NB4 (cell line): ENCODE data around the gene CAMKV.
"Not testable (repeated sequence)": the region's sequence is repeated elsewhere in the genome, so short reads cannot be mapped to it uniquely, and the experiment has no call there.

ENCODE experiments used
- DNase-seq: peaks from one replicate; pipeline ENCODE4 v3.0.0; 2010; ENCODE audit warnings: low read depth
- H3K4me3 ChIP-seq: one replicate; pipeline ENCODE4 v1.5.1; 2011; ENCODE audit warnings: mild to moderate bottlenecking, low read depth, low read length, moderate library complexity
- MYC ChIP-seq: IDR thresholded peaks from 2 replicates; pipeline ENCODE4 v1.6.1; 2011; ENCODE audit warnings: low read depth, low read length
- POLR2A ChIP-seq: IDR thresholded peaks from 2 replicates; pipeline ENCODE4 v1.6.1; 2011; ENCODE audit warnings: mild to moderate bottlenecking; ENCODE audit not compliant: insufficient read length; ENCODE audit errors: extremely low read depth
- TF ChIP-seq, protein P1 (sequence below): IDR thresholded peaks from 2 replicates; pipeline ENCODE4 v1.6.1; 2011; ENCODE audit warnings: low read depth, low read length
- TF ChIP-seq, protein P2 (sequence below): IDR thresholded peaks from one replicate; pipeline ENCODE4 v1.5.1; 2012; ENCODE audit warnings: low read depth, low read length

The CAMKV gene

DNA sequence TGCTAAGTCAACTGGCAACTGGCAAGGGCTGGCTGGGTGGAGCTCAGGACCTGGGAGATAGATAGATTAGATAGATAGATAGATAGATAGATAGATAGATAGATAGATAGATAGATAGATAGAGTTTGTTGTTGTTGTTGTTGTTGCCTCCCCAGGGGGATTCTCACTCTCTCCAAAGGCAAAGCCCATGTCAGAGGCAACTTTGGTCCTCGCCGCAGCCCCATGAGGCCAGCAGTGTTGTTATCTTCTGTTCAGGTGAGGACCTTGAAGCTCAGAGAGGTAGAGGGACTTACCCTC is 41.4 kb upstream of the CAMKV start:
- no peak overlapping the region for H3K4me3 ChIP-seq
- TF ChIP-seq, protein P1, sequence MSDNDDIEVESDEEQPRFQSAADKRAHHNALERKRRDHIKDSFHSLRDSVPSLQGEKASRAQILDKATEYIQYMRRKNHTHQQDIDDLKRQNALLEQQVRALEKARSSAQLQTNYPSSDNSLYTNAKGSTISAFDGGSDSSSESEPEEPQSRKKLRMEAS = no peak
- TF ChIP-seq, protein P2, sequence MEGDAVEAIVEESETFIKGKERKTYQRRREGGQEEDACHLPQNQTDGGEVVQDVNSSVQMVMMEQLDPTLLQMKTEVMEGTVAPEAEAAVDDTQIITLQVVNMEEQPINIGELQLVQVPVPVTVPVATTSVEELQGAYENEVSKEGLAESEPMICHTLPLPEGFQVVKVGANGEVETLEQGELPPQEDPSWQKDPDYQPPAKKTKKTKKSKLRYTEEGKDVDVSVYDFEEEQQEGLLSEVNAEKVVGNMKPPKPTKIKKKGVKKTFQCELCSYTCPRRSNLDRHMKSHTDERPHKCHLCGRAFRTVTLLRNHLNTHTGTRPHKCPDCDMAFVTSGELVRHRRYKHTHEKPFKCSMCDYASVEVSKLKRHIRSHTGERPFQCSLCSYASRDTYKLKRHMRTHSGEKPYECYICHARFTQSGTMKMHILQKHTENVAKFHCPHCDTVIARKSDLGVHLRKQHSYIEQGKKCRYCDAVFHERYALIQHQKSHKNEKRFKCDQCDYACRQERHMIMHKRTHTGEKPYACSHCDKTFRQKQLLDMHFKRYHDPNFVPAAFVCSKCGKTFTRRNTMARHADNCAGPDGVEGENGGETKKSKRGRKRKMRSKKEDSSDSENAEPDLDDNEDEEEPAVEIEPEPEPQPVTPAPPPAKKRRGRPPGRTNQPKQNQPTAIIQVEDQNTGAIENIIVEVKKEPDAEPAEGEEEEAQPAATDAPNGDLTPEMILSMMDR = no peak
- TF ChIP-seq POLR2A = no peak
- TF ChIP-seq MYC = no peak
- DNase-seq = no peak

- TF ChIP-seq, protein P1 = no peak
- TF ChIP-seq MYC (no peak), POLR2A (no peak)
- TF ChIP-seq, protein P2 = no peak
- H3K4me3 ChIP-seq = no peak overlapping the region
- DNase-seq = no peak
These were observed 40.9 kb upstream of the CAMKV start for GRCh38 chr3:49910409-49911123.

- no peak overlapping the region for H3K4me3 ChIP-seq
- no peak for DNase-seq
- TF ChIP-seq, protein P1 = no peak
- TF ChIP-seq, protein P2 = no peak
- no peak for TF ChIP-seq POLR2A
- no peak for TF ChIP-seq MYC
These were observed 38.9 kb upstream of the CAMKV start for GRCh38 chr3:49908373-49909199.

DNA sequence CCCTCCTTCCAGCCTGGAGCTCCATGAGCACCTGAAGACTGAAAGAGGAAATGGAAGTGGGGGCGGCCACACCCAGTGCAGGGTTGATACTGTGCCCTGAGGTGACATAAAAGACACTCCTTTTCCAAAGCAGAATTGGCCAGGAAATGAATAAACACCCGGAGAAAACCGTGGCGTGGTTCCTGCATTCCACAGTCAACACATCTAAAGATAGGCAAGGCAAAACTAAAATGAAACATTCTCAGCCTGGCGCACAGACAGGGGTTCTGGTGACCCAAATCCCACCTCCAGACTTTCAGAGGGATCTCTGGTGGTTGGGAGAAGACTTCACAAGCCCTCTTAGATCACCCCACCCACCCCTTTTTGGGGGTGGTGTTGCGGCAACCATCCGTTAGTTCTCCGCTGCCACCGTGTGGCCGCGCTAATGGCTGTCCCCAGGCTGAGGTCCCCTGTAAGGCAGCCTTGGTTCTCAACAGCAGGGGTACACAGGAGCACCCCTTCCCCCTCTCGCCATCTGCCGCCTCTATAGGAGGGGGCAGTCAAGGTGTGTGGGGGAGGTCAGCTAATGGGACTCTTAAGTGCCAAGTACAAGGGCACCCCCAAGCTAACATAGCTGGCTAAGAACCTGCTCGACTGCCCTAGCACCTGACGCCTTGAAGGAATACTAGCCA is 36.5 kb upstream of the CAMKV start:
- H3K4me3 ChIP-seq = no peak overlapping the region
- TF ChIP-seq MYC = no peak
- TF ChIP-seq, protein P2 = peak; percentile 64
- TF ChIP-seq, protein P1 = no peak
- TF ChIP-seq POLR2A = no peak
- peak; percentile 68 for DNase-seq

DNA sequence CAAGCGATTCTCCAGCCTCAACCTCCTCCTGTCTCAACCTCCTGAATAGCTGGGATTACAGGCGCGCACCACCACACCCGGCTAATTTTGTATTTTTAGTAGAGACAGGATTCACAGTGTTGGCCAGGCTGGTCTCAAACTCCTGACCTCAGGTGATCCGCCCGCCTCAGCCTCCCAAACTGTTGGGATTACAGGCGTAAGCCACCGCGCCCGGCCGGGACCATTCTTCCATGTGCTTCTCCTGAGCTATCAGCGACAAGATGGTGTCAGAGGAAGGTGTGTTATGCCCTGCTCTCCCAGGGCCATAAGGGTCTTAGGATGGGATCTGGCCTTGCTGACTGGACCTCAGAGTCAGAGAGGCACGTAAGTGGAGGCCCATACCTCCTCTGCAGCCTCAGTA is 34.7 kb upstream of the CAMKV start:
- DNase-seq, H3K4me3 ChIP-seq: not testable (repeated sequence)
